Adipose tissue (tissue), 3 donors: ENCODE data around the gene RBM12. TPM values are rescaled to one million over a fixed set of nuclear protein-coding genes. Genes with fewer than 3 reads are reported as not detected.
"Not testable (repeated sequence)": the region's sequence is repeated elsewhere in the genome, so short reads cannot be mapped to it uniquely, and the experiment has no call there.

ENCODE experiments used
- H3K27ac ChIP-seq: one replicate; pipeline ENCODE4 v1.5.1; 2013; ENCODE audit warnings: low read depth, low read length
- WGBS, 3 donors: extraction: QIAGEN DNeasy Blood & Tissue Kit; methylation state at CpG; one replicate each; pipeline ENCODE4 v1.1.7; 2013; 5-methylcytosine and 5-hydroxymethylcytosine counted together
- polyA plus RNA-seq, 3 donors: library from polyadenylated mRNA; stranded (reverse); fragments of 200-250 nt; gene quantifications; one replicate each; pipeline ENCODE4 v1.2.3, GENCODE V29; 2013
- donor health status: healthy with polysubstance abuse.
- donor health status: Bipolar disorder and iron deficiency.
- donor health status: healthy.

RBM12 gene, protein sequence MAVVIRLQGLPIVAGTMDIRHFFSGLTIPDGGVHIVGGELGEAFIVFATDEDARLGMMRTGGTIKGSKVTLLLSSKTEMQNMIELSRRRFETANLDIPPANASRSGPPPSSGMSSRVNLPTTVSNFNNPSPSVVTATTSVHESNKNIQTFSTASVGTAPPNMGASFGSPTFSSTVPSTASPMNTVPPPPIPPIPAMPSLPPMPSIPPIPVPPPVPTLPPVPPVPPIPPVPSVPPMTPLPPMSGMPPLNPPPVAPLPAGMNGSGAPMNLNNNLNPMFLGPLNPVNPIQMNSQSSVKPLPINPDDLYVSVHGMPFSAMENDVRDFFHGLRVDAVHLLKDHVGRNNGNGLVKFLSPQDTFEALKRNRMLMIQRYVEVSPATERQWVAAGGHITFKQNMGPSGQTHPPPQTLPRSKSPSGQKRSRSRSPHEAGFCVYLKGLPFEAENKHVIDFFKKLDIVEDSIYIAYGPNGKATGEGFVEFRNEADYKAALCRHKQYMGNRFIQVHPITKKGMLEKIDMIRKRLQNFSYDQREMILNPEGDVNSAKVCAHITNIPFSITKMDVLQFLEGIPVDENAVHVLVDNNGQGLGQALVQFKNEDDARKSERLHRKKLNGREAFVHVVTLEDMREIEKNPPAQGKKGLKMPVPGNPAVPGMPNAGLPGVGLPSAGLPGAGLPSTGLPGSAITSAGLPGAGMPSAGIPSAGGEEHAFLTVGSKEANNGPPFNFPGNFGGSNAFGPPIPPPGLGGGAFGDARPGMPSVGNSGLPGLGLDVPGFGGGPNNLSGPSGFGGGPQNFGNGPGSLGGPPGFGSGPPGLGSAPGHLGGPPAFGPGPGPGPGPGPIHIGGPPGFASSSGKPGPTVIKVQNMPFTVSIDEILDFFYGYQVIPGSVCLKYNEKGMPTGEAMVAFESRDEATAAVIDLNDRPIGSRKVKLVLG
- 10 to 100 TPM in 2 of 3 donors, 1 to 10 TPM in 1; 6.4 to 19.5 (median 17.8) TPM for polyA plus RNA-seq

DNA sequence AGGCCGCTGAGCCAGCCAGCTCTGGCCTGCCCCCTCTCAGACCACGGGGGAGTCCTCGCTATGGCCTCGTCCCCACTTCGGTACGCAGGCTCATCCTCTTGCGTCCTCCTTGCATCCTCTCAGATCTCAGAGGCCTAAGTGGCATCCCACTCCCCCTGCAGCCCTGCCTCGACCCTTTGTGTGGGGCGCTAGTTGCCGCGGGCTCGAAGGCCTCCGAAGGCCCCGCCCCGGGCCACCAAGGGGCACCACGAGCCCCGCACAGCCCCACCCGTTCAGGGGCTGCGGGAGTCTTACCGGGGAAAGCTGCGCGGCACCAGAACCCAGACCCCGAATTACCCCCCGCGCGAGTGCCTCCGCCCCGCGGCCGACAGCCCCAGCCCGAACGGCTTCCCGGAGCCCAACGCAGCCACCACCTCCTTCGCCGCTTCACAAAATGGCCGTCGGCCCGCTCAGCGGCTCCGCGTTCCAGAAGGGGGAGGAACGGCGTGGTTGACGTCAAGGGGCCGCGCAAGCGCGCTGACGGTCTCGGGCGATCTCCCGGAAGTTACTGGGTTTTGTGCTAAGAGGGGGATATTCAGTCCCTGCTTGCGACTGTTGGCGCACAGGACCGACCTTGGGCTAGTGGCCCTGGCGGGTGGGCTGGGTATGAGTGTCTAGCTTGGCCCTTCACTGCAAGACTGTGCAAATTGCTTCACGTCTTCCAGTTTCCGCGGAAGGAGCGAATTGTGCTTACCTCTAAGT is at the start of gene RBM12, which contains the start of gene CPNE1:
TSS of gene RBM12 (minus strand) at position 435 of the 741 bp plus-strand sequence. CDS start 9,578 bp downstream, outside the sequence.
TSS of gene CPNE1 (minus strand) at position 435 of the 741 bp plus-strand sequence. CDS start 31,977 bp downstream, outside the sequence.
- 0% methylated on average over 58 to 61 of the region's 61 CpGs for WGBS, 3 donors
- H3K27ac ChIP-seq: peak within 1 kb of the TSS; percentile 91

DNA sequence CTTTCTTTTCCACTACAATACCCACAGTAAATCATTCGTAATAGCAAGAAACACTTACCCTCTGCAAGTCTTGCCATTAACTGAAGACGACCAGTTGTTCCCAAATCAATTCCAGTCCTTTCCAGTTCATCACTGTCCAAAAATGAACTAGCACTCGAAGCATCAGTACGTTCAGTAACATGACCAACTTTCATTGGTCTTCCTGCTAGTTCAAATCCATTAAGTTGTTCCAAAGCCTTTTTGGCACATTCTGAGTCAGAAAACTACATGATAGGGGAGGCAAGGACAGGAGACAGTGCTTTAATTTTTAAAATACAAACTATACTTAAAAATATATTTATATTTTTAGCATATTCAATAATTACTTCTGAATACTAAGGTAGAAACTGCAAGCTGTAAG is 49.4 kb upstream of the RBM12 start:
- no peak overlapping the region for H3K27ac ChIP-seq
- WGBS, 3 donors: 71 to 77% (median 77%) methylated on average over 4 of the region's 4 CpGs

DNA sequence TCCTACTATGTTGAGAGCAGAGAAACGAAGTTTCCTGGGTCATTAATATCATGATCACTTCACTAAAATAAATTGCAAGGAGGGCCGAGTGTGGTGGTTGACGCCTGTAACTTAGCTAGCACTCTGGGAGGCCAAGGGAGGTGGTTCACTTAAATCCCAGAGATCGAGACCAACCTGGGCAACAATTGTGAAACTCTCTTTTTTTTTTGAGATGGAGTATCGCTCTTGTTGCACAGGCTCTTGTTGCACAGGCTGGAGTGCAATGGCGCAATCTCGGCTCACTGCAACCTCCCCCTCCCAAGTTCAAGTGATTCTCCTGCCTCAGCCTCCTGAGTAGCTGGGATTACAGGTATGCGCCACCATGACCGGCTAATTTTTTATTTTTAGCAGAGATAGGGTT is 48.4 kb upstream of the RBM12 start:
- H3K27ac ChIP-seq: not testable (repeated sequence)
- 78 to 85% (median 81%) methylated on average over 9 of the region's 9 CpGs for WGBS, 3 donors

DNA sequence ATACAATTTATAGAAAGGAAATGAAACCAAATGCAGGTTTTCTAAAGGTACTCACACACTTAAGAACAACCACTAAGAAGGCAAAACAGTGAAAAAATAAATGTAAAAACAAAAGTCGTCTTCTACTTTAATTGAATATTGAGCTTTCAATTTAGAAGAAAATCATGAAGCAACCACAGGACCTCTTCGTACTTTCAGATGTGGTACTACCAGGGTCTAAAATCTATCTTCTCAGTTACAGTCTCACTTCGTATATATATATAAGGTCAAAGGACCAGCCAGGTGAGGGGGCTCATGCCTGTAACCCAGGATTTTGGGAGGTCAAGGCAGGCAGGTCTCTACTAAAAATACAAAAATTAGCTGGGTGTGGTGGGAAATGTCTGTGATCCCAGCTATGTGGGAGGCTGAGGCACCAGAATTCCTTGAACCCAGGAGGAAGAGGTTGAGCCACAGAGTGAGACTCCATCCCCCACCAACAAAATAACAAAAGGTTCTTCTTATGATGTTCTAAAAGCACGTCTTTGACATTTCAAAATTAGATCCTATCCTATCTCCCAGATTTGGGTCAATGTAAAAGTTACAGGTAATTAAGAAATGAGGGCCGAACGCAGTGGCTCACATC is 47.0 kb upstream of the RBM12 start:
- H3K27ac ChIP-seq: no peak overlapping the region
- WGBS, 3 donors: 69 to 85% (median 79%) methylated on average over 6 of the region's 6 CpGs

DNA sequence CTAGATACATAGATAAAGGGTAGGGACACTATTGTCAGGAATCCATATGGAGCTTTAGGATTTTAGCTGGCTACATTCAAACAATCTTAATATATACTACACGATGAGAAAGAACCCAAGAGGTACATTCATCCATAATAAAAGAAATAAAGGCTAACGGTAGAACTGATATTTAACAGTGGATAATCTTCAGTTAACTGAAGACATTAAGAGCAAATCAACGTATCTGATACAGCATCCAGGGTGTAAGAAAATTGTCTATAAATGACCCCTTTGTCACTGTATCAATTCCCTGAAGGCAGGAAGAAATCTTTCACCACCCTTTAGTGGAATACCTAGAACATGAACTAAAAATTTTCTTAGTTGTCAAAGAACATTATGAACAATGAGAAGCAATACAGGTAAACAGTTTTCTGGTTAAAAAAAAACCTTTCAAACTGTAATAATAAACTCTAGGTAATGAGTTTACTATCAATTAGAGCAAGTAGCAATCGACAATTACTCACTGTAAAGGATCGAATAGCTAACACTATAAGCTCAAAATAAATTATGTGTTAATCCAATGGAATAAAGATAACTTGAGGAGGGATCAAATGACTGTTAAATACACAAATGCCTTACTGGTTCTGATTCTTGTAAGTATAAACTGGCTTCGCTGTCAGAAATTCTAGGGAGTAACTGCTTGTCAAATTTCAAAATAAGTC is 46.3 kb upstream of the RBM12 start:
- no peak overlapping the region for H3K27ac ChIP-seq
- 55 to 77% (median 70%) methylated on average over 6 of the region's 6 CpGs for WGBS, 3 donors

DNA sequence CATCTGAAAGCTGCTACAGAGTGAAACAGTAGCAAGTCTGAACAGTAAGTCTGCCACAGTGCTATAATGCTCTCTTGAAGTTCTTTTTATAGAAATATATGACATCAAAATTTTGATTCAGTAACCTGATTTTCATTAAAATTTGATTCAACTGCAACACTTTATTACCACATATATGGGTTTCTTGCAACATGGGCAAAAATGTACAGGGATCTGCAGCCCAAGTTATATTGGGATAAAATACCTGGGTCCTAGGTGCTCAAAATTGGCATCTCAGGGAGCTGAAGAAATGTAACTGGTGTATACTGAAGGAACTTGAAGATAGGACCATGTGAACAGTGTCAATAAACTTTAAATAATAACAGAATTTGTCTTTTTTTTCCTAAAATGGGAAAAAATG is 45.3 kb upstream of the RBM12 start:
- H3K27ac ChIP-seq: no peak overlapping the region

DNA sequence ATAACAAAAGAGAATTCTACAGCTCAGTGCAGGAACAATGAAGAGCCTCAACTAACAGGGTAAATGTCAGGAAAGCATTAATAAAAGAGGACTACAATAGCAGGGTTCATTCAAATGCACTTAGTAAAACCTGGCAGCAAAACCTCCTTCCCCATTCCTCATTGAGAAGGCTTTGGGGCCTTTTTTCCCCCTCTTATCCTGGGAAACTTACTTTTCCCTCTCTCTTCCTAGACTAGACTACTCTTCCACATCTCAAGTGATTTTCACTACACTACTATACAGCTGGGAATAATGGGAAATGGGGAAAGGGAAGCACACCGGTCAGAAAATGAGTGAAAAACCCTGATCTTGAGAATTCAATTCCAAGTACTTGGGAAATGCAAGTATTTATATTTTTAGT is 44.6 kb upstream of the RBM12 start:
- WGBS, 3 donors: 80 to 89% (median 86%) methylated on average over 1 of the region's 1 CpG
- no peak overlapping the region for H3K27ac ChIP-seq

DNA sequence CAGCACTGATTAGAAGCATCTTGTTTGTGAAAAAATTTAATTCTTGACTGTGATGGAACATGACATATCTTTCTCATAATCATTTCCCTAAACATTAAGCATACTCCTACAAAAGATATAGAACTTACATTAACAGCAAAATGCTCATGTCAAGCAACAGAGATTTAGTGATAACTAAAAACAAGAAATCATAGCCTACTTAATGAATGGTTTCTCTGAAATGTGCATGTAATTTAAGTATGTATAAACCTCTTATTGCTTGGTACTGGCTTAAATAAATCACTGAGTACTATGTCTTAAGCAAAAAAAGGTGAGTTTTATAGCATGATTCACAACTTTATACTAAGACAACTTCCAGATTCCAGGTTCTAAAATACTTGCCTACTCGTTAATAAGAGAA is 43.8 kb upstream of the RBM12 start:
- 30 to 57% (median 46%) methylated on average over 1 of the region's 1 CpG for WGBS, 3 donors
- H3K27ac ChIP-seq: no peak overlapping the region

DNA sequence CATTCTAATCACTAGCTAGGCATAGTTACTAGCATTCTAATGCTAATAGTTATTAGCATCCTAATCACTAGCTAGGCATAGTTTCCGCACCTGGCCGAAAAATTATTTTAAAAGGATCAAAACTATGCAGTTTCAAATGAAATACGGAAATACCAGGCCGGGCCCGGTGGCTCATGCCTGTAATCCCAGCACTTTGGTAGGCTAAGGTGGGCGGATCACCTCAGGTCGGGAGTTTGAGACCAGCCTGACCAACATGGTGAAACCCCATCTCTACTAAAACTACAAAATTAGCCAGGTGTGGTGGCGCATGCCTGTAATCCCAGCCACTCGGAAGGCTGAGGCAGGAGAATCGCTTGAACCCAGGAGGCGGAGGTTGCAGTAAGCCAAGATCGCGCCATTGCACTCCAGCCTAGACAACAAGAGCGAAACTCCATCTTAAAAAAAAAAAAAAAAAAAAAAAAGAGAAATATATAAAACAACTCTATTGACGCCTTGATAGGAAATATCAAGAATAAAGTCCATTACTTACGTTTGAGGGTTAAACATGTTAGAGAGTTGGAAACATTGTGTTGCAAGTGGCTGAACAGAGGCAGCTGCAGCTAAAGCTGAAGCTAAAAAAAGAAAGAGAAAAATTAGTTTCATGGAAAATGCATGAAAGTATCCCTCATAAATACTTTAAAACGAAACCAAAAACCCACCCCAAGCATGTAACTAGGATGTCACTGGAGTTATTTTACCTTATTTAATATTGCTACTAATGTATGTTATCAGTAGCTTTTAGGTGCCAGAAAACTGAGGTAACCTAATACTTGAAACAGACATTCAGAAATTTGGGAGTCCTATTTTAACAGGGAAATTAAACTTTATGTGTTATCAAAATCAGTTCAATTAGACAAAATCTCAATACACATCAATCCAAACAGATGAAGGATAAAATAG is 42.2 kb upstream of the RBM12 start:
- WGBS, 3 donors: 90 to 93% (median 92%) methylated on average over 17 of the region's 17 CpGs
- H3K27ac ChIP-seq: not testable (repeated sequence)

DNA sequence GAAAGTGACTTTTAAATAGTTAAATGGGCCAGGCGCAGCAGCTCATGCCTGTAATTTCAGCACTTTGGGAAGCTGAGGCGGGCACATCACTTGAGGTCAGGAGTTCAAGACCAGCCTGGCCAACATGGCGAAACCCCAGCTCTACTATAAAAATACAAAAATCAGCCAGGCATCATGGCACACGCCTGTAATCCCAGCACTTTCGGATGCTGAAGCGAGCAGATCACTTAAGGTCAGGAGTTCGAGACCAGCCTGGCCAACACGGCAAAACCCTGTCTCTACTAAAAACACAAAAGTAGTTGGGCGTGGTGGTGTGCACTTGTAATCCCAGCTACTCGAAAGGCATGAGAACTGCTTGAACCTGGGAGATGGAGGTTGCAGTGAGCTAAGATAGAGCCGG is 41.2 kb upstream of the RBM12 start:
- H3K27ac ChIP-seq: not testable (repeated sequence)
- 86 to 90% (median 88%) methylated on average over 11 of the region's 11 CpGs for WGBS, 3 donors

DNA sequence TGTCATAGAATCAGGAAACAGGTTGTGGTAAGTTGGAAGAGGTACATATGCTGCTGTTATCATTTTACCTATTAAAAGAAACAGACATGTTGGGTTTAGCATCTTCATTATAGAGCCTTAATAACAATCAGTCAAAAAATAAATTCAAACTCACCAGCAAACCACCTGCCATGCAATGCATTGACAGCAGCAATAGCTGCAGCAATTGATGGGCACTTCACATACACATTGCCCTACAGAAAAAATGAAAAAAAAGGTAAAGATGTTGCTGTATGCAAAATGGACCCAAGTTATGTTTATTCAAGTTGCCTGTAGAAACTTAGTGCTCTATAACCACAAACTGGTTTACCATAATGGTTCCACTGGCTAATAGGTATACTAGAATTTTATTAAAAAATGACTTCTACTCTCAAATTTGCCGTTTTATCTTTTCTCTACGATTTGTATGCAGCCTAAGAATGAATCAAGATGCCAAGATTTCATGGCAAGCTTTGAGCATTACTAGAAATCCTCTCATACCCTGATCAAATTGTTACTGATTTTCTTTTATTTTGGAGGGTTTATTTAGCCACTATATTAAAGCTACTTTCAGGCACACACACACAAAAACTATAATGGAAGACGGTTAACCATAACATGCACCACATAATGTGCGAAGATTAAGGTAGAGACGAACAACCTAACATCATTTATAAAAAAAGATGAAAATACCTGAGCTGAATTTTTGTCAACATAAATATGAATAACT is 40.0 kb upstream of the RBM12 start:
- 83 to 91% (median 87%) methylated on average over 5 of the region's 5 CpGs for WGBS, 3 donors
- no peak overlapping the region for H3K27ac ChIP-seq

DNA sequence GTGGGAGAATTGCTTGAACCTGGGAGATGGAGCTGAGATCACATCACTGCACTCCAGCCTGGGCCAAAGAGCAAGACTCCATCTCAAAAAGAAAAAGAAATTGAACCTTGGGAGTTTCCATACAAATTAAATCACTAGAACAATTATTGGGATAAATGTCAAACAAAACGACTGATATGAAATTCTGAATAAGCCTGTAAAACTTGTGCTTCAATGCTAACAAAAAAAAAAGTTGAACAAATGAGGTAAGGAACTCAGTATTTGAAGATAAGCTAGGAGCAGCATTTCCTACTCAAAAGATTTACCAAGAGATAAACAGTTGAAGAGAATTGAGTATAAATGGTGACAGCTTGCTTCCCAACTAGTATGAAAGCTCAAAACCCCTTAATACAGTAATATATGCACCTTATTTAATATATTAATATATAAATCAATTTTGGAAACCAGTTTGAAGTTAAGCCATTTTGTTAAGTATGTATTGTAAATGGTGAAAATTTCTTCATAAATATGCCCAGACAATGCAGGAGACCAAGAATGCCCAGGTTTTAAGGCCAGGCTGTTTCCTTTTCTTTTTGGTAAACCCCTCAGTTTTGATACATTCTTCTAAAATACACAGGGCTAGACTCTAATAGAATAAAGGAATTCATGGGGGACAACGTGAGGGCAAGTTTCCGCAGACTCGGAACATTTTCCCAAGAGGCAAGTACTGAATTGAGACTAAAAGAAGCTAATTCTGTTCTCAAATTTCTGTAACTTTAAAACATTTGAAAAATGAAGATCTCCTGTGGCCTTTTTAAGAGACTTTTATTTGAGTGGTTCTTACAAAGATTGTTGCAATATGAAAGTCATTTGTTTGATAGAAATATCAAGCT is 38.4 kb upstream of the RBM12 start:
- 56 to 67% (median 57%) methylated on average over 4 of the region's 4 CpGs for WGBS, 3 donors
- no peak overlapping the region for H3K27ac ChIP-seq

DNA sequence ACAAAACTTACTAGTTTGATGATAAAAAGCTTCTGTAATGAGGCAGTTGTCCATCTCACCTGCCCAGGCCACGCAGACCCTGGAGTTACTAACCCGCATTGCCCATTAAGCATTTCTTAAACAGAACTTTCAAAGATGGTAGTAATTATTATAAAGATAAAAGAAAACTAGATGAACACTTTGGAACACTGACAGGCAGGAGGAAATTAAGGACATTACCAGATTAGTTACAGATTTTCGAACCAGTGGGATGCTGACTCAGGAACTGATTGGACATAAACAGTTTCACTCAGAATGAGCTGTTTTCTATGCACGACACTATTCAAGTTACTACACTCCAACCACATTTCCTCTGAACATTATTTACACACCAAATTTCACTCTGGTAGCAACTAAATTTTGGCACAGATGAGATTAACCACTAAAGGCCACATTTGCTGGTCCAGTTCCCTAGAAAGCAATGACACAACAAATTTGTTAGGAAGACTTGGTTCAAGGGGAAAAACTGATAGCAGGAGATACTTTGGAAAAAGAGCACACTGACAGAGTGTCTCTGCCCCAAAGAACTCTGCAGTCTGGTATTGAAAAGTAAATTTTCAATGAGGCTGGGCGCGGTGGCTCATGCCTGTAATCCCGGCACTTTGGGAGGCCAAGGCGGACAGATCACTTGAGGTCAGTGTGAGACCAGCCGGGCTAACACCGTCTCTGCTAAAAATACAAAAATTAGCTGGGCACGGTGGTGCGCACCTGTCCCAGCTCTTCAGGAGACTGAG is 37.5 kb upstream of the RBM12 start:
- WGBS, 3 donors: 79 to 84% (median 83%) methylated on average over 12 of the region's 12 CpGs

DNA sequence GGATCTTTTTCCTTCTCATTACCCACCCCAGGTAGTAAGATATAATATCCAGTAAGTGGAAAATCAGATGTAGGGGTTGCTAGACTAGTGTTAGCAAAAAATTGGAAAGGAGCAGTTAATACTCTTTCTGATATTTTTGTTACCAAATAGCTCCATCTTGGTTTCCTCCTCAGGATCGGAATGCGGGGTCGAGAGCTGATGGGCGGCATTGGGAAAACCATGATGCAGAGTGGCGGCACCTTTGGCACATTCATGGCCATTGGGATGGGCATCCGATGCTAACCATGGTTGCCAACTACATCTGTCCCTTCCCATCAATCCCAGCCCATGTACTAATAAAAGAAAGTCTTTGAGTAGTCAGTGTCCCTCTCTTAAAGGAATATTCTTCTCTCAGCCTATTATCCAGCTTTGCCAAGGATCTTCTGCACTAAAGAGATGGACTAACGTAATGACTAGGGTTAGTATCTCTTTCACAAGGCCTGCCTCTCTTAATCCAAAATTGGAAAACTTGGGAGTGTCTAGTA is 36.0 kb upstream of the RBM12 start:
- H3K27ac ChIP-seq: no peak overlapping the region
- 92 to 95% (median 93%) methylated on average over 7 of the region's 7 CpGs for WGBS, 3 donors

More for the DNA sequence above, 37.5 kb upstream of the RBM12 start:
- H3K27ac ChIP-seq: no peak overlapping the region
